ENCODE measurements around the gene PTCH1. TPM values are rescaled to one million over a fixed set of nuclear protein-coding genes. Genes with fewer than 3 reads are reported as not detected.

PTCH1 gene
- total RNA-seq, 2 donors from 2014 or later: 26.0 to 32.9 TPM

- H3K36me3 ChIP-seq (ENCODE audit: control insufficient read depth, insufficient read depth, low read length): peaks cover 77% of the 10 kb centered on the region
- Mint-ChIP-seq H3K27ac (no peak overlapping the region), H3K27me3 (ENCODE audit: insufficient read depth) (no peaks in the 10 kb centered on the region), H3K36me3 (ENCODE audit: low read depth) (peaks cover 74% of the 10 kb centered on the region), H3K4me1 (peaks cover 26% of the 10 kb centered on the region), H3K9me3 (no peaks in the 10 kb centered on the region), H3K4me3 (no peak overlapping the region)
- no peak for TF ChIP-seq CTCF (conservative IDR thresholded peaks at IDR 0.05)
- H3K4me1 ChIP-seq (ENCODE audit: control insufficient read depth, insufficient read depth, low read length): peaks cover under 1% of the 10 kb centered on the region
- H3K4me3 ChIP-seq (ENCODE audit: low read length): no peak overlapping the region
- H3K9ac ChIP-seq (ENCODE audit: extremely low read depth, low read length, poor library complexity, severe bottlenecking): no peak overlapping the region
- 79 to 95% methylated on average over 7 to 15 of the region's 15 CpGs for WGBS, 2 experiments (ENCODE audit: insufficient coverage in 1 of 2, insufficient read length in 1 of 2)
- H3K27ac ChIP-seq (ENCODE audit: low read depth, low read length): peak overlapping the region; percentile 27
- no peaks in the 10 kb centered on the region for H3K9me3 ChIP-seq (ENCODE audit: control insufficient read depth, low read length)
- DNase-seq: no peak
- H3K27me3 ChIP-seq (ENCODE audit: control insufficient read depth, insufficient read depth, low read length, poor library complexity, severe bottlenecking): no peaks in the 10 kb centered on the region
These were observed 38.9 kb downstream of the PTCH1 start for GRCh38 chr9:95477885-95478284.

- Histone ChIP-seq H3K4me3 (ENCODE audit: low read length) (no peak overlapping the region), H3K27ac (ENCODE audit: low read depth, low read length) (peak overlapping the region; percentile 49), H3K4me1 (ENCODE audit: control insufficient read depth, insufficient read depth, low read length) (no peaks in the 10 kb centered on the region), H3K9ac (ENCODE audit: extremely low read depth, low read length, poor library complexity, severe bottlenecking) (no peak overlapping the region), H3K27me3 (ENCODE audit: control insufficient read depth, insufficient read depth, low read length, poor library complexity, severe bottlenecking) (no peaks in the 10 kb centered on the region), H3K9me3 (ENCODE audit: control insufficient read depth, low read length) (no peaks in the 10 kb centered on the region), H3K36me3 (ENCODE audit: control insufficient read depth, insufficient read depth, low read length) (peaks cover 82% of the 10 kb centered on the region)
- no peak for DNase-seq
- TF ChIP-seq CTCF (conservative IDR thresholded peaks at IDR 0.05): no peak
- no peak overlapping the region for H3K27ac Mint-ChIP-seq
- H3K9me3 Mint-ChIP-seq: no peaks in the 10 kb centered on the region
- peaks cover 24% of the 10 kb centered on the region for H3K4me1 Mint-ChIP-seq
- WGBS, 2 experiments (ENCODE audit: insufficient coverage in 1 of 2, insufficient read length in 1 of 2): 77 to 90% methylated on average over 8 to 11 of the region's 11 CpGs
- H3K4me3 Mint-ChIP-seq: no peak overlapping the region
- no peaks in the 10 kb centered on the region for H3K27me3 Mint-ChIP-seq (ENCODE audit: insufficient read depth)
- H3K36me3 Mint-ChIP-seq (ENCODE audit: low read depth): peaks cover 79% of the 10 kb centered on the region
These were observed 39.3 kb downstream of the PTCH1 start for GRCh38 chr9:95477441-95477840.

- H3K27me3 Mint-ChIP-seq (ENCODE audit: insufficient read depth): no peaks in the 10 kb centered on the region
- no peak for TF ChIP-seq CTCF (conservative IDR thresholded peaks at IDR 0.05)
- no peaks in the 10 kb centered on the region for H3K9me3 ChIP-seq (ENCODE audit: control insufficient read depth, low read length)
- H3K27ac Mint-ChIP-seq: peak overlapping the region; percentile 72
- H3K36me3 Mint-ChIP-seq (ENCODE audit: low read depth): peaks cover 80% of the 10 kb centered on the region
- no peaks in the 10 kb centered on the region for H3K9me3 Mint-ChIP-seq
- no peaks in the 10 kb centered on the region for H3K4me1 Mint-ChIP-seq
- no peak for DNase-seq
- H3K4me1 ChIP-seq (ENCODE audit: control insufficient read depth, insufficient read depth, low read length): no peaks in the 10 kb centered on the region
- H3K4me3 Mint-ChIP-seq: no peak overlapping the region
- H3K4me3 ChIP-seq (ENCODE audit: low read length): no peak overlapping the region
- WGBS, 2 experiments (ENCODE audit: insufficient coverage in 1 of 2, insufficient read length in 1 of 2): 94% methylated on average over 18 to 19 of the region's 19 CpGs
- H3K36me3 ChIP-seq (ENCODE audit: control insufficient read depth, insufficient read depth, low read length): peaks cover 81% of the 10 kb centered on the region
- no peak overlapping the region for H3K27ac ChIP-seq (ENCODE audit: low read depth, low read length)
- H3K27me3 ChIP-seq (ENCODE audit: control insufficient read depth, insufficient read depth, low read length, poor library complexity, severe bottlenecking): no peaks in the 10 kb centered on the region
- H3K9ac ChIP-seq (ENCODE audit: extremely low read depth, low read length, poor library complexity, severe bottlenecking): no peak overlapping the region
These were observed 48.0 kb downstream of the PTCH1 start for GRCh38 chr9:95468791-95469190.

All from endodermal cell (in vitro differentiated cells).